Neural progenitor cell (in vitro differentiated cells): ENCODE data around the gene MSRB1. TPM values are rescaled to one million over a fixed set of nuclear protein-coding genes. Genes with fewer than 3 reads are reported as not detected.

Source experiments
- DNase-seq: peaks from one replicate; pipeline ENCODE4 v3.0.0-alpha.2; 2016; ENCODE audit warnings: low spot score
- H2AFZ ChIP-seq: fragments of 200-600 bp; sonication (generic); replicated peaks from 2 replicates; pipeline ENCODE4 v1.6.1; 2016; ENCODE audit warnings: antibody characterized with exemption
- H3F3A ChIP-seq: fragments of 200-600 bp; sonication (generic); 2 replicates; pipeline ENCODE4 v1.6.1; 2016; ENCODE audit warnings: antibody characterized with exemption, low read depth
- H3K27ac ChIP-seq: fragments of 200-600 bp; sonication (generic); 2 replicates; pipeline ENCODE4 v1.5.1; 2016; ENCODE audit warnings: mild to moderate bottlenecking
- H3K27me3 ChIP-seq: fragments of 200-600 bp; sonication (generic); 2 replicates; pipeline ENCODE4 v1.6.1; 2016; ENCODE audit warnings: mild to moderate bottlenecking, moderate library complexity
- H3K36me3 ChIP-seq: fragments of 200-600 bp; sonication (generic); 2 replicates; pipeline ENCODE4 v1.5.1; 2016
- H3K4me1 ChIP-seq: fragments of 200-600 bp; sonication (generic); 2 replicates; pipeline ENCODE4 v1.6.1; 2016; ENCODE audit warnings: mixed run types
- H3K4me2 ChIP-seq: fragments of 200-600 bp; sonication (generic); 2 replicates; pipeline ENCODE4 v1.6.1; 2016
- H3K4me3 ChIP-seq: fragments of 200-600 bp; sonication (generic); 2 replicates; pipeline ENCODE4 v1.5.1; 2016
- H3K79me2 ChIP-seq: fragments of 200-600 bp; sonication (generic); 2 replicates; pipeline ENCODE4 v1.6.1; 2016; ENCODE audit warnings: low read depth
- H3K9ac ChIP-seq: fragments of 200-600 bp; sonication (generic); 2 replicates; pipeline ENCODE4 v1.6.1; 2016
- H3K9me3 ChIP-seq: fragments of 200-600 bp; sonication (generic); 2 replicates; pipeline ENCODE4 v1.5.1; 2016; ENCODE audit warnings: low read depth
- H4K20me1 ChIP-seq: fragments of 200-600 bp; sonication (generic); 2 replicates; pipeline ENCODE4 v1.6.1; 2016; ENCODE audit warnings: low read depth
- H3K27ac Mint-ChIP-seq: 3 replicates; pipeline ENCODE4 v1.8.0; 2021; ENCODE audit warnings: mixed read lengths
- H3K27me3 Mint-ChIP-seq: 2 replicates; pipeline ENCODE4 v1.8.0; 2022; ENCODE audit warnings: low read depth, mild to moderate bottlenecking, inconsistent platforms, moderate library complexity, mixed read lengths; ENCODE audit not compliant: insufficient read depth
- H3K36me3 Mint-ChIP-seq: 3 replicates; pipeline ENCODE4 v1.8.0; 2021; ENCODE audit warnings: mixed read lengths
- H3K4me1 Mint-ChIP-seq: 3 replicates; pipeline ENCODE4 v1.8.0; 2021; ENCODE audit warnings: mixed read lengths
- H3K4me3 Mint-ChIP-seq: 3 replicates; pipeline ENCODE4 v1.8.0; 2021; ENCODE audit warnings: mild to moderate bottlenecking, moderate library complexity, mixed read lengths
- H3K9me3 Mint-ChIP-seq: 3 replicates; pipeline ENCODE4 v1.8.0; 2020; ENCODE audit warnings: mixed read lengths
- CTCF ChIP-seq: fragments of 200-600 bp; sonication (generic); IDR thresholded peaks from 2 replicates; pipeline ENCODE4 v1.5.1; 2017; ENCODE audit warnings: antibody characterized with exemption, mild to moderate bottlenecking
- EZH2 ChIP-seq: fragments of 200-600 bp; sonication (generic); IDR thresholded peaks from 2 replicates; pipeline ENCODE4 v1.6.1; 2017; ENCODE audit warnings: antibody characterized with exemption, mild to moderate bottlenecking, moderate library complexity
- EZH2phosphoT487 ChIP-seq: fragments of 200-600 bp; sonication (generic); IDR thresholded peaks from 2 replicates; pipeline ENCODE4 v1.6.1; 2017; ENCODE audit warnings: antibody characterized with exemption
- total RNA-seq: library from RNA; depleted of rRNA; stranded (reverse); fragments of >200 nt; gene quantifications from 2 replicates; pipeline ENCODE4 v1.2.3, GENCODE V29; 2015; ENCODE audit warnings: low replicate concordance

The MSRB1 gene
- total RNA-seq, 1 donor from 2014 or later: 26.9 TPM

- H3K9me3 Mint-ChIP-seq: no peaks in the 10 kb centered on the region
- H3K27ac Mint-ChIP-seq: no peak overlapping the region
- H3F3A ChIP-seq: peaks cover 35% of the 10 kb centered on the region
- peaks cover 56% of the 10 kb centered on the region for H3K27me3 ChIP-seq
- peaks cover 10% of the 10 kb centered on the region for H3K36me3 Mint-ChIP-seq
- TF ChIP-seq EZH2 (no peak), EZH2phosphoT487 (no peak), CTCF (no peak)
- peak overlapping the region; percentile 95 for H3K4me3 ChIP-seq
- H3K9me3 ChIP-seq: no peaks in the 10 kb centered on the region
- H3K27ac ChIP-seq: no peak overlapping the region
- peaks cover 14% of the 10 kb centered on the region for H3K79me2 ChIP-seq
- peak overlapping the region; percentile 89 for H3K4me3 Mint-ChIP-seq
- DNase-seq: peak; percentile 59
- H3K4me1 Mint-ChIP-seq: peaks cover 30% of the 10 kb centered on the region
- H2AFZ ChIP-seq: peak overlapping the region; percentile 93
- H3K36me3 ChIP-seq: no peaks in the 10 kb centered on the region
- peaks cover 33% of the 10 kb centered on the region for H3K27me3 Mint-ChIP-seq
- peak overlapping the region; percentile 93 for H3K9ac ChIP-seq
- H3K4me2 ChIP-seq: peak overlapping the region; percentile 93
- H4K20me1 ChIP-seq: peaks cover 32% of the 10 kb centered on the region
- H3K4me1 ChIP-seq: peaks cover 29% of the 10 kb centered on the region
Measured at GRCh38 chr16:1984347-1985225, 41.6 kb upstream of the MSRB1 start.

- Histone ChIP-seq H3F3A (peaks cover 29% of the 10 kb centered on the region), H3K4me2 (peak within 1 kb of the TSS; percentile 93), H3K27me3 (peaks cover 56% of the 10 kb centered on the region), H3K27ac (peak within 1 kb of the TSS; percentile 41), H3K4me1 (peaks cover 37% of the 10 kb centered on the region), H3K9ac (peak within 1 kb of the TSS; percentile 93), H3K36me3 (no peaks in the 10 kb centered on the region), H2AFZ (peak within 1 kb of the TSS; percentile 93), H3K9me3 (no peaks in the 10 kb centered on the region), H3K79me2 (peaks cover 14% of the 10 kb centered on the region), H3K4me3 (peak within 1 kb of the TSS; percentile 95), H4K20me1 (peaks cover 33% of the 10 kb centered on the region)
- peak; percentile 44 for TF ChIP-seq CTCF
- no peak for TF ChIP-seq EZH2phosphoT487
- no peak for TF ChIP-seq EZH2
- H3K36me3 Mint-ChIP-seq: peaks cover 10% of the 10 kb centered on the region
- peak within 1 kb of the TSS; percentile 89 for H3K4me3 Mint-ChIP-seq
- DNase-seq: peak; percentile 99
- peaks cover 27% of the 10 kb centered on the region for H3K27me3 Mint-ChIP-seq
- peaks cover 30% of the 10 kb centered on the region for H3K4me1 Mint-ChIP-seq
- H3K27ac Mint-ChIP-seq: peak within 1 kb of the TSS; percentile 10
- no peaks in the 10 kb centered on the region for H3K9me3 Mint-ChIP-seq
Measured at GRCh38 chr16:1983544-1984346, 40.7 kb upstream of the MSRB1 start, which contains the start of gene GFER. TSS of gene GFER (plus strand) at chr16:1984193. CDS start at chr16:1984219, 26 bp downstream.

- no peak for DNase-seq
- Histone ChIP-seq H3K36me3 (no peaks in the 10 kb centered on the region), H4K20me1 (peaks cover 37% of the 10 kb centered on the region), H3K79me2 (peaks cover 14% of the 10 kb centered on the region), H3K27me3 (peaks cover 56% of the 10 kb centered on the region), H3K27ac (no peak overlapping the region), H3K4me2 (peak overlapping the region; percentile 93), H3F3A (peaks cover 26% of the 10 kb centered on the region), H3K9me3 (no peaks in the 10 kb centered on the region), H3K9ac (no peak overlapping the region), H3K4me1 (peaks cover 37% of the 10 kb centered on the region), H3K4me3 (peak overlapping the region; percentile 95), H2AFZ (peak overlapping the region; percentile 90)
- TF ChIP-seq EZH2 (no peak), EZH2phosphoT487 (no peak), CTCF (no peak)
- peaks cover 8% of the 10 kb centered on the region for H3K36me3 Mint-ChIP-seq
- H3K27me3 Mint-ChIP-seq: peaks cover 24% of the 10 kb centered on the region
- peak overlapping the region; percentile 82 for H3K4me3 Mint-ChIP-seq
- H3K9me3 Mint-ChIP-seq: no peaks in the 10 kb centered on the region
- peak overlapping the region; percentile 10 for H3K27ac Mint-ChIP-seq
- H3K4me1 Mint-ChIP-seq: peaks cover 27% of the 10 kb centered on the region
Measured at GRCh38 chr16:1982991-1983543, 40.1 kb upstream of the MSRB1 start.
